Stimulated activated effector memory CD8-positive, alpha-beta T cell treated with anti-CD3 and anti-CD28 coated beads, Interleukin-12 subunit alpha, Interleukin-12 subunit beta, amount 100 ng/mL, for 72 hours (primary cell): ENCODE measurements around the gene AFP.

Experiments used
- ATAC-seq: fragments of 150-1000 bp; cut with Tn5 transposase; 2 replicates; pipeline ENCODE4 v1.10.0; 2021
- DNase-seq, 2 donors: peaks; one replicate each; pipeline ENCODE4 v3.0.0; 2021 to 2022; ENCODE audit warnings: low spot score in 2 of 2
- H3K27ac Mint-ChIP-seq: one replicate; pipeline ENCODE4 v1.8.0; 2022; ENCODE audit warnings: mild to moderate bottlenecking, mixed read lengths
- H3K36me3 Mint-ChIP-seq: one replicate; pipeline ENCODE4 v1.8.0; 2022; ENCODE audit warnings: mild to moderate bottlenecking, mixed read lengths
- H3K4me1 Mint-ChIP-seq: one replicate; pipeline ENCODE4 v1.8.0; 2022; ENCODE audit warnings: mixed read lengths
- H3K4me3 Mint-ChIP-seq: one replicate; pipeline ENCODE4 v1.8.0; 2022; ENCODE audit warnings: mild to moderate bottlenecking, mixed read lengths
- H3K9me3 Mint-ChIP-seq: one replicate; pipeline ENCODE4 v1.8.0; 2022; ENCODE audit warnings: mixed read lengths

The AFP gene

DNA sequence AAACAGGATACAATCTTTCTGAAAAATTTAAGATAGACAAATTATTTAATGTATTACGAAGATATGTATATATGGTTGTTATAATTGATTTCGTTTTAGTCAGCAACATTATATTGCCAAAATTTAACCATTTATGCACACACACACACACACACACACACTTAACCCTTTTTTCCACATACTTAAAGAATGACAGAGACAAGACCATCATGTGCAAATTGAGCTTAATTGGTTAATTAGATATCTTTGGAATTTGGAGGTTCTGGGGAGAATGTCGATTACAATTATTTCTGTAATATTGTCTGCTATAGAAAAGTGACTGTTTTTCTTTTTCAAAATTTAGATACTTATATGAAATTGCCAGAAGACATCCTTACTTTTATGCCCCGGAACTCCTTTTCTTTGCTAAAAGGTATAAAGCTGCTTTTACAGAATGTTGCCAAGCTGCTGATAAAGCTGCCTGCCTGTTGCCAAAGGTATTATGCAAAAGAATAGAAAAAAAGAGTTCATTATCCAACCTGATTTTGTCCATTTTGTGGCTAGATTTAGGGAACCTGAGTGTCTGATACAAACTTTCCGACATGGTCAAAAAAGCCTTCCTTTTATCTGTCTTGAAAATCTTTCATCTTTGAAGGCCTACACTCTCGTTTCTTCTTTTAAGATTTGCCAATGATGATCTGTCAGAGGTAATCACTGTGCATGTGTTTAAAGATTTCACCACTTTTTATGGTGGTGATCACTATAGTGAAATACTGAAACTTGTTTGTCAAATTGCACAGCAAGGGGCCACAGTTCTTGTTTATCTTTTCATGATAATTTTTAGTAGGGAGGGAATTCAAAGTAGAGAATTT, 26.8 kb upstream of the AFP start:
- no peaks in the 10 kb centered on the region for H3K9me3 Mint-ChIP-seq
- no peaks in the 10 kb centered on the region for H3K4me1 Mint-ChIP-seq
- no peak for ATAC-seq
- no peak overlapping the region for H3K4me3 Mint-ChIP-seq
- H3K27ac Mint-ChIP-seq = no peak overlapping the region
- DNase-seq = no peak
- H3K36me3 Mint-ChIP-seq = no peaks in the 10 kb centered on the region

DNA sequence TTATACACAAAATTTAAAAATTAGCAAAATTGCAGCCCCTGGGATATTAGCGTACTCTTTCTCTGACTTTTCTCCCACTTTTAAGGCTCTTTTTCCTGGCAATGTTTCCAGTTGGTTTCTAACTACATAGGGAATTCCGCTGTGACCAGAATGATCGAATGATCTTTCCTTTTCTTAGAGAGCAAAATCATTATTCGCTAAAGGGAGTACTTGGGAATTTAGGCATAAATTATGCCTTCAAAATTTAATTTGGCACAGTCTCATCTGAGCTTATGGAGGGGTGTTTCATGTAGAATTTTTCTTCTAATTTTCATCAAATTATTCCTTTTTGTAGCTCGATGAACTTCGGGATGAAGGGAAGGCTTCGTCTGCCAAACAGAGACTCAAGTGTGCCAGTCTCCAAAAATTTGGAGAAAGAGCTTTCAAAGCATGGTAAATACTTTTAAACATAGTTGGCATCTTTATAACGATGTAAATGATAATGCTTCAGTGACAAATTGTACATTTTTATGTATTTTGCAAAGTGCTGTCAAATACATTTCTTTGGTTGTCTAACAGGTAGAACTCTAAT, 26.0 kb upstream of the AFP start:
- Mint-ChIP-seq H3K9me3 (no peaks in the 10 kb centered on the region), H3K4me1 (no peaks in the 10 kb centered on the region), H3K4me3 (no peak overlapping the region), H3K36me3 (no peaks in the 10 kb centered on the region), H3K27ac (no peak overlapping the region)
- no peak for ATAC-seq
- DNase-seq = no peak

DNA sequence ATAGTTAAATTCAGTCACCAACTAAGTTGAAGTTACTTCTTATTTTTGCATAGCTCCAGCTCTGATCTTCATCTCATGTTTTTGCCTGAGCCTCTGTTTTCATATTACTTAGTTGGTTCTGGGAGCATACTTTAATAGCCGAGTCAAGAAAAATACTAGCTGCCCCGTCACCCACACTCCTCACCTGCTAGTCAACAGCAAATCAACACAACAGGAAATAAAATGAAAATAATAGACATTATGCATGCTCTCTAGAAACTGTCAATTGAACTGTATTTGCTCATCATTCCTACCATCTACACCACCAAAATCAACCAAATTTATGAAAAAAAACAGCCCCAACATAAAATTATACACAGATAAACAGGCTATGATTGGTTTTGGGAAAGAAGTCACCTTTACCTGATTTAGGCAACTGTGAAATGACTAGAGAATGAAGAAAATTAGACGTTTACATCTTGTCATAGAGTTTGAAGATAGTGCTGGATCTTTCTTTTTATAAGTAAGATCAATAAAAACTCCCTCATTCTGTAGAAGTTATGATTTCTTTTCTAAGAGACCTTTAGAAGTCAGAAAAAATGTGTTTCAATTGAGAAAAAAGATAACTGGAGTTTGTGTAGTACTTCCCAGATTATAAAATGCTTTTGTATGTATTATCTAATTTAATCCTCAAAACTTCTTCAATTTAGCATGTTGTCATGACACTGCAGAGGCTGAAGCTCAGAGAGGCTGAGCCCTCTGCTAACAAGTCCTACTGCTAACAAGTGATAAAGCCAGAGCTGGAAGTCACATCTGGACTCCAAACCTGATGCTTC, 24.9 kb upstream of the AFP start:
- Mint-ChIP-seq H3K4me3 (no peak overlapping the region), H3K36me3 (no peaks in the 10 kb centered on the region), H3K4me1 (no peaks in the 10 kb centered on the region), H3K9me3 (no peaks in the 10 kb centered on the region), H3K27ac (no peak overlapping the region)
- no peak for ATAC-seq
- no peak for DNase-seq

DNA sequence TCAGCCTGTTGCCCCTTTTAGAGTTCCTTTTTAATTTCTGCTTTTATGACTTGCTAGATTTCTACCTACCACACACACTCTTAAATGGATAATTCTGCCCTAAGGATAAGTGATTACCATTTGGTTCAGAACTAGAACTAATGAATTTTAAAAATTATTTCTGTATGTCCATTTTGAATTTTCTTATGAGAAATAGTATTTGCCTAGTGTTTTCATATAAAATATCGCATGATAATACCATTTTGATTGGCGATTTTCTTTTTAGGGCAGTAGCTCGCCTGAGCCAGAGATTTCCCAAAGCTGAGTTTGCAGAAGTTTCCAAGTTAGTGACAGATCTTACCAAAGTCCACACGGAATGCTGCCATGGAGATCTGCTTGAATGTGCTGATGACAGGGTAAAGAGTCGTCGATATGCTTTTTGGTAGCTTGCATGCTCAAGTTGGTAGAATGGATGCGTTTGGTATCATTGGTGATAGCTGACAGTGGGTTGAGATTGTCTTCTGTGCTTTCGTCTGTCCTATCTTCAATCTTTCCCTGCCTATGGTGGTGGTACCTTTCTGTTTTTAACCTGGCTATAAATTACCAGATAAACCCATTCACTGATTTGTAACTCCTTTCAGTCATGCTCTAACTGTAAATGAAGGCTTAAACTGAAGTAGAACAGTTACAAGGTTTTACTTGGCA, 24.1 kb upstream of the AFP start:
- H3K4me3 Mint-ChIP-seq = no peak overlapping the region
- no peak overlapping the region for H3K27ac Mint-ChIP-seq
- no peak for ATAC-seq
- no peaks in the 10 kb centered on the region for H3K9me3 Mint-ChIP-seq
- no peaks in the 10 kb centered on the region for H3K4me1 Mint-ChIP-seq
- no peak for DNase-seq
- no peaks in the 10 kb centered on the region for H3K36me3 Mint-ChIP-seq

DNA sequence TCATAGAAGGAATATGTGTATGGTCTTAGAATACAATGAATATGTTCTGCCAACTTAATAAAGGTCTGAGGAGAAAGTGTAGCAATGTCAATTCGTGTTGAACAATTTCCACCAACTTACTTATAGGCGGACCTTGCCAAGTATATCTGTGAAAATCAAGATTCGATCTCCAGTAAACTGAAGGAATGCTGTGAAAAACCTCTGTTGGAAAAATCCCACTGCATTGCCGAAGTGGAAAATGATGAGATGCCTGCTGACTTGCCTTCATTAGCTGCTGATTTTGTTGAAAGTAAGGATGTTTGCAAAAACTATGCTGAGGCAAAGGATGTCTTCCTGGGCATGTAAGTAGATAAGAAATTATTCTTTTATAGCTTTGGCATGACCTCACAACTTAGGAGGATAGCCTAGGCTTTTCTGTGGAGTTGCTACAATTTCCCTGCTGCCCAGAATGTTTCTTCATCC, 22.7 kb upstream of the AFP start:
- H3K27ac Mint-ChIP-seq = no peak overlapping the region
- DNase-seq (no peak), ATAC-seq (no peak)
- no peaks in the 10 kb centered on the region for H3K4me1 Mint-ChIP-seq
- H3K36me3 Mint-ChIP-seq = no peaks in the 10 kb centered on the region
- no peak overlapping the region for H3K4me3 Mint-ChIP-seq
- no peaks in the 10 kb centered on the region for H3K9me3 Mint-ChIP-seq

DNA sequence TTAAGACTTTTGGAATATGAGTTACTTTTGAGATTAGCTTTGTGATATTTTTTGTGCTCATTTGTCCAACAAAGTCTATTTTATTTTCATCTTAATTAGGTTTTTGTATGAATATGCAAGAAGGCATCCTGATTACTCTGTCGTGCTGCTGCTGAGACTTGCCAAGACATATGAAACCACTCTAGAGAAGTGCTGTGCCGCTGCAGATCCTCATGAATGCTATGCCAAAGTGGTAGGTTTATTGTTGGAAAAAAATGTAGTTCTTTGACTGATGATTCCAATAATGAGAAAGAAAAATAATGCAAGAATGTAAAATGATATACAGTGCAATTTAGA, 21.1 kb upstream of the AFP start:
- Mint-ChIP-seq H3K9me3 (no peaks in the 10 kb centered on the region), H3K27ac (no peak overlapping the region), H3K36me3 (no peaks in the 10 kb centered on the region), H3K4me1 (no peaks in the 10 kb centered on the region), H3K4me3 (no peak overlapping the region)
- ATAC-seq = no peak
- no peak for DNase-seq

DNA sequence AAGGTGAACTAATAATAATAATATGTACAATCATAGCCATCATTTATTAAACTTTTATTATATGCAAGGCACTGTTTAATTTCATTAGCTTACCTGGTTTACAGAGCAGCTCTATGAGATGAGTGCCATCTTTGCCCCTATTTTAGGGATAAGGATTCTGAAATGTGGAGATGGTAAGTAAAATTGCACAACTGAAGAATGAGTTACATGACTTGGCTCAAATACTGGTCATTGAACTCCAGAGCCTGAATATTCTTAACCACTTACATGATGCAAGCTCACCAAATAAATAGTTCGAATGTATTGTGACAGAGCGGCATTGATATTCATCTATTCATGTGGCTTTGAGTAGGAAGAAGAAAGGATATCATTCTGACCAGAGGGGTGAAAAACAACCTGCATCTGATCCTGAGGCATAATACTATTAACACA, 20.2 kb upstream of the AFP start:
- H3K9me3 Mint-ChIP-seq = no peaks in the 10 kb centered on the region
- no peak for ATAC-seq

DNA sequence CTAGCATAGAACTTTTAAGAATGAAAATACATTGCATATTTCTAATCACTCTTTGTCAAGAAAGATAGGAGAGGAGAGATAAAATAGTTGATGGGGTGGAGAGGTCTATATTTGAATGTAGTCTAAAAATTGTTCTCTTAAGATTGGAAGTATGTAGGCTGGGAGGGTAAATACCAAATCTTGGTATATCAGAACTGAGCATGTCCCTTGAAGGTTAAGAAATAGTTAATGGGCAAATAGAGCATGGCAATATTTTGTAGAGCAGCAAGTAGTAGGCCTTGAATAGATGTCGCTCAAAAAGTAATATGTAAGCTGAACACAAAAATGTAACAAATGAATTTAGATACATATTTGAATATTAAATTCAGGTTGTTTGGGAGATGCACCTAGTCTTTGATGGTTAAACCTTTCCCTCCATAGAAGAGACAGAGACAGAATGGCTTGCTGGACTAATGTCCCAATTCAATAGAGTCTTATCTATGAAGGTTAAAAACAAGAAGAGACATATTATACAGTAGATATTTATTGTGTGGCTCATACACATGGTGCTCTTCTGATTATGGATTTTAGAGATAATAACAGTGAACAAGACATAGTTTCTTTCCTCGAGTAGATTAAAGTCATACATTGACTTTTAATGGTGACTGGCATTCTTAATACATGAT, 19.5 kb upstream of the AFP start:
- no peak for ATAC-seq
- no peak for DNase-seq
- H3K36me3 Mint-ChIP-seq = no peaks in the 10 kb centered on the region
- no peak overlapping the region for H3K4me3 Mint-ChIP-seq
- no peaks in the 10 kb centered on the region for H3K4me1 Mint-ChIP-seq
- H3K27ac Mint-ChIP-seq = no peak overlapping the region
- H3K9me3 Mint-ChIP-seq = no peaks in the 10 kb centered on the region

More for the DNA sequence above, 20.2 kb upstream of the AFP start:
- Mint-ChIP-seq H3K36me3 (no peaks in the 10 kb centered on the region), H3K4me1 (no peaks in the 10 kb centered on the region), H3K4me3 (no peak overlapping the region), H3K27ac (no peak overlapping the region)
- DNase-seq = no peak

DNA sequence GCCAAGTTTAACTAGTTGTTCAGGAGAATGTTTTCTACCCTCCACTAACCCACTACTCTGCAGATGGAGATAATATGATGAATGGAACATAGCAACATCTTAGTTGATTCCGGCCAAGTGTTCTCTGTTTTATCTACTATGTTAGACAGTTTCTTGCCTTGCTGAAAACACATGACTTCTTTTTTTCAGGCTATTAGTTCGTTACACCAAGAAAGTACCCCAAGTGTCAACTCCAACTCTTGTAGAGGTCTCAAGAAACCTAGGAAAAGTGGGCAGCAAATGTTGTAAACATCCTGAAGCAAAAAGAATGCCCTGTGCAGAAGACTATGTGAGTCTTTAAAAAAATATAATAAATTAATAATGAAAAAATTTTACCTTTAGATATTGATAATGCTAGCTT, 18.7 kb upstream of the AFP start:
- DNase-seq (no peak), ATAC-seq (no peak)
- Mint-ChIP-seq H3K9me3 (no peaks in the 10 kb centered on the region), H3K36me3 (no peaks in the 10 kb centered on the region), H3K4me3 (no peak overlapping the region), H3K27ac (no peak overlapping the region), H3K4me1 (no peaks in the 10 kb centered on the region)

DNA sequence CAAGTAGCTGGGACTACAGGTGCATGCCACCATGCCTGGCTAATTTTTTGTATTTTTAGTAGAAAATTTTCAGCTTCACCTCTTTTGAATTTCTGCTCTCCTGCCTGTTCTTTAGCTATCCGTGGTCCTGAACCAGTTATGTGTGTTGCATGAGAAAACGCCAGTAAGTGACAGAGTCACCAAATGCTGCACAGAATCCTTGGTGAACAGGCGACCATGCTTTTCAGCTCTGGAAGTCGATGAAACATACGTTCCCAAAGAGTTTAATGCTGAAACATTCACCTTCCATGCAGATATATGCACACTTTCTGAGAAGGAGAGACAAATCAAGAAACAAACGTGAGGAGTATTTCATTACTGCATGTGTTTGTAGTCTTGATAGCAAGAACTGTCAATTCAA, 18.0 kb upstream of the AFP start:
- Mint-ChIP-seq H3K4me1 (no peaks in the 10 kb centered on the region), H3K9me3 (no peaks in the 10 kb centered on the region), H3K27ac (no peak overlapping the region), H3K4me3 (no peak overlapping the region), H3K36me3 (no peaks in the 10 kb centered on the region)
- no peak for ATAC-seq
- no peak for DNase-seq

DNA sequence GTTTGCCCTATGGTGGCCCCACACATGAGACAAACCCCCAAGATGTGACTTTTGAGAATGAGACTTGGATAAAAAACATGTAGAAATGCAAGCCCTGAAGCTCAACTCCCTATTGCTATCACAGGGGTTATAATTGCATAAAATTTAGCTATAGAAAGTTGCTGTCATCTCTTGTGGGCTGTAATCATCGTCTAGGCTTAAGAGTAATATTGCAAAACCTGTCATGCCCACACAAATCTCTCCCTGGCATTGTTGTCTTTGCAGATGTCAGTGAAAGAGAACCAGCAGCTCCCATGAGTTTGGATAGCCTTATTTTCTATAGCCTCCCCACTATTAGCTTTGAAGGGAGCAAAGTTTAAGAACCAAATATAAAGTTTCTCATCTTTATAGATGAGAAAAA, 17.3 kb upstream of the AFP start:
- DNase-seq = no peak
- no peak for ATAC-seq
- Mint-ChIP-seq H3K27ac (no peak overlapping the region), H3K4me3 (no peak overlapping the region), H3K36me3 (no peaks in the 10 kb centered on the region), H3K9me3 (no peaks in the 10 kb centered on the region), H3K4me1 (no peaks in the 10 kb centered on the region)

DNA sequence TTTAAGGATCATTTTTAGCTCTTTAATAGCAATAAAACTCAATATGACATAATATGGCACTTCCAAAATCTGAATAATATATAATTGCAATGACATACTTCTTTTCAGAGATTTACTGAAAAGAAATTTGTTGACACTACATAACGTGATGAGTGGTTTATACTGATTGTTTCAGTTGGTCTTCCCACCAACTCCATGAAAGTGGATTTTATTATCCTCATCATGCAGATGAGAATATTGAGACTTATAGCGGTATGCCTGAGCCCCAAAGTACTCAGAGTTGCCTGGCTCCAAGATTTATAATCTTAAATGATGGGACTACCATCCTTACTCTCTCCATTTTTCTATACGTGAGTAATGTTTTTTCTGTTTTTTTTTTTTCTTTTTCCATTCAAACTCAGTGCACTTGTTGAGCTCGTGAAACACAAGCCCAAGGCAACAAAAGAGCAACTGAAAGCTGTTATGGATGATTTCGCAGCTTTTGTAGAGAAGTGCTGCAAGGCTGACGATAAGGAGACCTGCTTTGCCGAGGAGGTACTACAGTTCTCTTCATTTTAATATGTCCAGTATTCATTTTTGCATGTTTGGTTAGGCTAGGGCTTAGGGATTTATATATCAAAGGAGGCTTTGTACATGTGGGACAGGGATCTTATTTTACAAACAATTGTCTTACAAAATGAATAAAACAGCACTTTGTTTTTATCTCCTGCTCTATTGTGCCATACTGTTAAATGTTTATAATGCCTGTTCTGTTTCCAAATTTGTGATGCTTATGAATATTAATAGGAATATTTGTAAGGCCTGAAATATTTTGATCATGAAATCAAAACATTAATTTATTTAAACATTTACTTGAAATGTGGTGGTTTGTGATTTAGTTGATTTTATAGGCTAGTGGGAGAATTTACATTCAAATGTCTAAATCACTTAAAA, 16.6 kb upstream of the AFP start:
- Mint-ChIP-seq H3K27ac (no peak overlapping the region), H3K4me3 (no peak overlapping the region), H3K9me3 (no peaks in the 10 kb centered on the region), H3K36me3 (no peaks in the 10 kb centered on the region), H3K4me1 (no peaks in the 10 kb centered on the region)
- DNase-seq (no peak), ATAC-seq (no peak)

DNA sequence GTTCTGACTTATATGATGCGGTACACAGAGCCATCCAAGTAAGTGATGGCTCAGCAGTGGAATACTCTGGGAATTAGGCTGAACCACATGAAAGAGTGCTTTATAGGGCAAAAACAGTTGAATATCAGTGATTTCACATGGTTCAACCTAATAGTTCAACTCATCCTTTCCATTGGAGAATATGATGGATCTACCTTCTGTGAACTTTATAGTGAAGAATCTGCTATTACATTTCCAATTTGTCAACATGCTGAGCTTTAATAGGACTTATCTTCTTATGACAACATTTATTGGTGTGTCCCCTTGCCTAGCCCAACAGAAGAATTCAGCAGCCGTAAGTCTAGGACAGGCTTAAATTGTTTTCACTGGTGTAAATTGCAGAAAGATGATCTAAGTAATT, 15.4 kb upstream of the AFP start:
- Mint-ChIP-seq H3K4me3 (no peak overlapping the region), H3K4me1 (no peaks in the 10 kb centered on the region), H3K27ac (no peak overlapping the region), H3K36me3 (no peaks in the 10 kb centered on the region), H3K9me3 (no peaks in the 10 kb centered on the region)
- ATAC-seq = no peak
- no peak for DNase-seq
